Thoracic aorta (tissue), 2 donors: Measurements from ENCODE around the gene ANTXR2. TPM values are rescaled to one million over a fixed set of nuclear protein-coding genes. Genes with fewer than 3 reads are reported as not detected.

ENCODE experiments used
- ATAC-seq: fragments of 150-250 bp; one replicate; pipeline ENCODE4 v1.8.0; 2017; ENCODE audit warnings: low read depth; ENCODE audit not compliant: insufficient number of reproducible peaks, low FRiP score
- DNase-seq: peaks from one replicate; pipeline ENCODE4 v3.0.0-alpha.2; 2020; ENCODE audit warnings: low spot score
- H3K27ac ChIP-seq, 2 donors: fragments of 200-600 bp; sonication (generic); 1 replicate in 1 of 2; 2 replicates in 1 of 2; pipeline ENCODE4 v1.5.1; 2016; ENCODE audit warnings: mild to moderate bottlenecking in 2 of 2, moderate library complexity in 2 of 2
- H3K27me3 ChIP-seq: fragments of 200-600 bp; sonication (generic); replicated peaks from 2 replicates; pipeline ENCODE4 v1.6.0; 2016; ENCODE audit warnings: mild to moderate bottlenecking; ENCODE audit not compliant: insufficient read depth
- H3K36me3 ChIP-seq: fragments of 200-600 bp; sonication (generic); one replicate; pipeline ENCODE4 v1.5.1; 2016
- H3K4me1 ChIP-seq, 2 donors: fragments of 200-600 bp; sonication (generic); 1 replicate in 1 of 2; 2 replicates in 1 of 2; pipeline versions ENCODE4 v1.5.1 to v1.6.0; 2016; ENCODE audit warnings: low read depth in 2 of 2, mild to moderate bottlenecking in 1 of 2; ENCODE audit not compliant: control insufficient read depth in 1 of 2
- H3K4me3 ChIP-seq: fragments of 200-600 bp; sonication (generic); 2 replicates; pipeline ENCODE4 v1.5.1; 2016; ENCODE audit warnings: mild to moderate bottlenecking
- H3K9me3 ChIP-seq: fragments of 200-600 bp; sonication (generic); 2 replicates; pipeline ENCODE4 v1.5.1; 2016
- CTCF ChIP-seq: fragments of 200-600 bp; sonication (generic); IDR thresholded peaks from one replicate; pipeline ENCODE4 v1.5.1; 2019; ENCODE audit warnings: antibody characterized with exemption
- total RNA-seq, 2 donors: library from RNA; depleted of rRNA; stranded (reverse); fragments of >200 nt; gene quantifications; one replicate each; pipeline versions ENCODE4 v1.1.0 to v1.2.3, GENCODE V29; 2016

The ANTXR2 gene
- total RNA-seq, 2 donors from 2014 or later: 48.3 to 63.8 TPM

GRCh38 chr4:80086296-80086695 is 13.3 kb upstream of the ANTXR2 start:
- H3K4me1 ChIP-seq: no peaks in the 10 kb centered on the region
- TF ChIP-seq CTCF: no peak
- no peaks in the 10 kb centered on the region for H3K36me3 ChIP-seq
- no peaks in the 10 kb centered on the region for H3K9me3 ChIP-seq
- no peaks in the 10 kb centered on the region for H3K27me3 ChIP-seq
- H3K4me3 ChIP-seq: no peak overlapping the region
- no peak overlapping the region for H3K27ac ChIP-seq
- DNase-seq: no peak
- ATAC-seq: no peak

GRCh38 chr4:80085081-80085480 is 12.1 kb upstream of the ANTXR2 start:
- no peaks in the 10 kb centered on the region for H3K27me3 ChIP-seq
- H3K4me1 ChIP-seq: no peaks in the 10 kb centered on the region
- no peaks in the 10 kb centered on the region for H3K9me3 ChIP-seq
- H3K36me3 ChIP-seq: no peaks in the 10 kb centered on the region
- no peak overlapping the region for H3K27ac ChIP-seq
- TF ChIP-seq CTCF: no peak
- no peak for ATAC-seq
- DNase-seq: no peak
- no peak overlapping the region for H3K4me3 ChIP-seq

- no peak for TF ChIP-seq CTCF
- no peaks in the 10 kb centered on the region for H3K36me3 ChIP-seq
- H3K27ac ChIP-seq: no peak overlapping the region
- DNase-seq (no peak), ATAC-seq (no peak)
- no peak overlapping the region for H3K4me3 ChIP-seq
- H3K9me3 ChIP-seq: no peaks in the 10 kb centered on the region
- H3K27me3 ChIP-seq: no peaks in the 10 kb centered on the region
- no peaks in the 10 kb centered on the region for H3K4me1 ChIP-seq
Measured at GRCh38 chr4:80082693-80083092, 9.7 kb upstream of the ANTXR2 start.

DNA sequence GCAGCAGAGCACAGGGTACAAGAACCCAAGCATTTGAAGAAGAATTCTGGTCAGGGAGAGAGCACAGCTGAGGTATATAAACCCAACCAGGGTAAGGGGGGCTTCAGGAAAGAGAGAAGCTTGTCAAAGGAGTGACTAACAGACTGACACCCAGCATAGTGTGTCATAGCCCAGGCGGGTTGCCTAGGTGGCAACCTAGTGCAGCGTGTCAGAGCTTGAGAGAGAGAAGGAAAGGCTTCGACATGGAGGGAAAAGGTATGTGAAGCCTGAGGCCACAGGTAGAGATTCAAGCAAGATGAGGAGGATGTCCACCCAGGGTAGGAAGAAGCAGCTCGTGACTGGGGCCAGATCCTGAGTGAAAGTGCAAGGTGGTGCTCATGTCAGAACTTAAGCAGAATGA is 8.5 kb upstream of the ANTXR2 start:
- no peaks in the 10 kb centered on the region for H3K9me3 ChIP-seq
- H3K4me3 ChIP-seq: no peak overlapping the region
- H3K36me3 ChIP-seq: no peaks in the 10 kb centered on the region
- TF ChIP-seq CTCF: no peak
- DNase-seq (no peak), ATAC-seq (no peak)
- no peak overlapping the region for H3K27ac ChIP-seq
- no peaks in the 10 kb centered on the region for H3K4me1 ChIP-seq
- H3K27me3 ChIP-seq: no peaks in the 10 kb centered on the region

DNA sequence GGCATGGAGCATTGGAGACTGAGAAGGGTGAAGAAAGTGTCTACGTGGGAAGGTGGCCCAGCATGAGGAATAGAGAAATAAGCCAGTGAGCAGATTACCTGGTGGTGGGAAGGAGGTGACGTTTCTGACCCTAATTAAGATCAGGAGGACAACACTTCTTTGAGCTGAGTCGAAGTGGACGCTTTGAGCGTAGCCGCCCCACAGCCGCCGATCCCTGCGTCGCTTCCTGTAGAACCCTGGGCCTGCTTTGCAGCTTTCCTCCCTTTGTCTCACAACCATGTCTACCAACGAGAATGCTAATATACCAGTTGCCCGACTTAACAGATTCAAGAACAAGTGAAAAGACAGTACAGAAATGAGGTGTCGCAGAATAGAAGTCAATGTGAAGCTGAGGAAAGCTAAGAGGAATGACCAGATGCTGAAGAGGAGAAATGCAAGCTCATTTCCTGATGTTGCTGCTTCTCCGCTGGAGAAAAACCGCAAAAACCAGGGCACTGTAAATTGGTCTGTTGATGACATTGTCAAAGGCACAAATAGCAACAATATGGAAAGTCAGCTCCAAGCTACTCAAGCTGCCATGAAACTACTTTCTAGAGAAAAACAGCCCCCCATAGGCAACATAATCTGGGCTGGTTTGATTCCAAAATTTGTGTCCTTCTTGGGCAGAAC is 6.4 kb upstream of the ANTXR2 start:
- Histone ChIP-seq H3K4me1 (no peaks in the 10 kb centered on the region), H3K4me3 (no peak overlapping the region), H3K27me3 (no peaks in the 10 kb centered on the region), H3K36me3 (no peaks in the 10 kb centered on the region), H3K27ac (no peak overlapping the region), H3K9me3 (no peaks in the 10 kb centered on the region)
- no peak for TF ChIP-seq CTCF
- DNase-seq (no peak), ATAC-seq (no peak)
